Endodermal cell (in vitro differentiated cells): ENCODE data around the gene CTIF. TPM values are rescaled to one million over a fixed set of nuclear protein-coding genes. Genes with fewer than 3 reads are reported as not detected.
A peak's percentile ranks its signal among the peaks of the same experiment; 100 is the strongest.

Experiments used
- DNase-seq: peaks from one replicate; pipeline ENCODE4 v3.0.0-alpha.2; 2017
- H3K27ac ChIP-seq: 2 replicates; pipeline ENCODE4 v1.5.1; 2013; ENCODE audit warnings: mild to moderate bottlenecking, low read depth, low read length, moderate library complexity
- H3K27me3 ChIP-seq: 2 replicates; pipeline ENCODE4 v1.6.1; 2013; ENCODE audit warnings: mild to moderate bottlenecking, low read length, moderate library complexity; ENCODE audit not compliant: insufficient read depth, control insufficient read depth, poor library complexity, severe bottlenecking
- H3K36me3 ChIP-seq: 2 replicates; pipeline ENCODE4 v1.7.0; 2013; ENCODE audit warnings: mild to moderate bottlenecking, low read length, moderate library complexity; ENCODE audit not compliant: control insufficient read depth, insufficient read depth
- H3K4me1 ChIP-seq: one replicate; pipeline ENCODE4 v1.7.0; 2013; ENCODE audit warnings: low read length; ENCODE audit not compliant: control insufficient read depth, insufficient read depth
- H3K4me3 ChIP-seq: 2 replicates; pipeline ENCODE4 v1.5.1; 2013; ENCODE audit warnings: mild to moderate bottlenecking, low read length, moderate library complexity
- H3K9ac ChIP-seq: 2 replicates; pipeline ENCODE4 v1.6.1; 2013; ENCODE audit warnings: mild to moderate bottlenecking, low read length, moderate library complexity; ENCODE audit not compliant: poor library complexity, severe bottlenecking; ENCODE audit errors: extremely low read depth
- H3K9me3 ChIP-seq: 2 replicates; pipeline ENCODE4 v1.6.1; 2013; ENCODE audit warnings: mild to moderate bottlenecking, low read length, moderate library complexity; ENCODE audit not compliant: control insufficient read depth
- H3K27ac Mint-ChIP-seq: 2 replicates; pipeline ENCODE4 v1.8.0; 2020; ENCODE audit warnings: mixed read lengths
- H3K27me3 Mint-ChIP-seq: 2 replicates; pipeline ENCODE4 v1.8.0; 2021; ENCODE audit warnings: mild to moderate bottlenecking, mixed read lengths; ENCODE audit not compliant: insufficient read depth
- H3K36me3 Mint-ChIP-seq: 2 replicates; pipeline ENCODE4 v1.8.0; 2020; ENCODE audit warnings: low read depth, mixed read lengths
- H3K4me1 Mint-ChIP-seq: 2 replicates; pipeline ENCODE4 v1.8.0; 2020; ENCODE audit warnings: mixed read lengths
- H3K4me3 Mint-ChIP-seq: 2 replicates; pipeline ENCODE4 v1.8.0; 2020; ENCODE audit warnings: mild to moderate bottlenecking, moderate library complexity, mixed read lengths
- H3K9me3 Mint-ChIP-seq: 2 replicates; pipeline ENCODE4 v1.8.0; 2020; ENCODE audit warnings: mild to moderate bottlenecking, mixed read lengths
- CTCF ChIP-seq: fragments of 200-600 bp; sonication (generic); conservative IDR thresholded peaks from 2 replicates; pipeline ENCODE4 v1.5.0; 2021; ENCODE audit warnings: antibody characterized with exemption, mild to moderate bottlenecking
- WGBS, 2 experiments: methylation state at CpG; one replicate each; pipeline versions ENCODE4 v1.1.5 to v1.1.7; 2013; ENCODE audit warnings: missing lambda C conversion rate in 2 of 2, mixed read lengths in 1 of 2; ENCODE audit not compliant: insufficient coverage in 1 of 2, insufficient read length in 1 of 2; 5-methylcytosine and 5-hydroxymethylcytosine counted together
- total RNA-seq, 2 donors: library from RNA; stranded (reverse); fragmentation: NEBNext Ultra II Directional in 1 of 2; extraction: Animal tissue kit (Norgen Biotek cat#: 25700) in 1 of 2; gene quantifications; 2 replicates in 1 of 2; 3 replicates in 1 of 2; pipeline ENCODE4 v1.2.1, GENCODE V29; 2021

The CTIF gene
- total RNA-seq, 2 donors from 2014 or later, result 33.8 to 41.6 TPM

- WGBS, 2 experiments, result 76 to 87% methylated on average over 4 of the region's 4 CpGs
- Mint-ChIP-seq H3K4me1 (peaks cover 19% of the 10 kb centered on the region), H3K4me3 (no peak overlapping the region)
Measured at GRCh38 chr18:48569915-48570264, 31.1 kb downstream of the CTIF start.

GRCh38 chr18:48570313-48570712 is 31.5 kb downstream of the CTIF start:
- Histone ChIP-seq H3K27me3 (no peaks in the 10 kb centered on the region), H3K4me3 (peak overlapping the region; percentile 23), H3K27ac (no peak overlapping the region), H3K9me3 (no peaks in the 10 kb centered on the region), H3K9ac (peak overlapping the region; percentile 30), H3K36me3 (peaks cover 3% of the 10 kb centered on the region), H3K4me1 (peaks cover 12% of the 10 kb centered on the region)
- TF ChIP-seq CTCF, result no peak
- peaks cover 4% of the 10 kb centered on the region for H3K27me3 Mint-ChIP-seq
- H3K4me1 Mint-ChIP-seq, result peaks cover 19% of the 10 kb centered on the region
- H3K27ac Mint-ChIP-seq, result peak overlapping the region; percentile 33
- 91 to 95% methylated on average over 6 of the region's 6 CpGs for WGBS, 2 experiments
- no peak for DNase-seq
- H3K9me3 Mint-ChIP-seq, result peaks cover 17% of the 10 kb centered on the region
- peaks cover 11% of the 10 kb centered on the region for H3K36me3 Mint-ChIP-seq
- H3K4me3 Mint-ChIP-seq, result no peak overlapping the region

More at GRCh38 chr18:48569915-48570264, 31.1 kb downstream of the CTIF start:
- H3K36me3 ChIP-seq, result peaks cover 3% of the 10 kb centered on the region
- no peak for TF ChIP-seq CTCF
- H3K27ac Mint-ChIP-seq, result no peak overlapping the region
- peak overlapping the region; percentile 23 for H3K4me3 ChIP-seq
- H3K27me3 Mint-ChIP-seq, result peaks cover 4% of the 10 kb centered on the region
- peak overlapping the region; percentile 30 for H3K9ac ChIP-seq
- H3K9me3 Mint-ChIP-seq, result peaks cover 17% of the 10 kb centered on the region
- no peaks in the 10 kb centered on the region for H3K27me3 ChIP-seq
- DNase-seq, result no peak
- H3K9me3 ChIP-seq, result no peaks in the 10 kb centered on the region
- no peak overlapping the region for H3K27ac ChIP-seq
- H3K4me1 ChIP-seq, result peaks cover 12% of the 10 kb centered on the region
- peaks cover 11% of the 10 kb centered on the region for H3K36me3 Mint-ChIP-seq

GRCh38 chr18:48571639-48572384 is 33.0 kb downstream of the CTIF start:
- H3K9me3 ChIP-seq, result no peaks in the 10 kb centered on the region
- H3K4me1 ChIP-seq, result peaks cover 15% of the 10 kb centered on the region
- no peaks in the 10 kb centered on the region for H3K27me3 ChIP-seq
- Mint-ChIP-seq H3K36me3 (peaks cover 14% of the 10 kb centered on the region), H3K4me3 (no peak overlapping the region), H3K9me3 (peaks cover 17% of the 10 kb centered on the region), H3K27me3 (peaks cover 4% of the 10 kb centered on the region), H3K27ac (no peak overlapping the region), H3K4me1 (peaks cover 25% of the 10 kb centered on the region)
- no peak overlapping the region for H3K9ac ChIP-seq
- no peak overlapping the region for H3K4me3 ChIP-seq
- no peak for DNase-seq
- no peak overlapping the region for H3K27ac ChIP-seq
- H3K36me3 ChIP-seq, result peaks cover 3% of the 10 kb centered on the region
- TF ChIP-seq CTCF, result no peak
- WGBS, 2 experiments, result 92% methylated on average over 3 of the region's 3 CpGs; no CpG with 5 or more reads in 1 of the 2 experiments
